HFF-Myc (cell line): Measurements from ENCODE around the gene CNOT6L.

Experiments
- DNase-seq: peaks from one replicate; pipeline ENCODE4 v3.0.0-alpha.2; 2011; ENCODE audit warnings: low read depth; ENCODE audit errors: extremely low read depth
- H3K4me3 ChIP-seq: replicated peaks from 2 replicates; pipeline ENCODE4 v1.5.1; 2011; ENCODE audit warnings: low read depth, mild to moderate bottlenecking, control low read depth, low read length
- CTCF ChIP-seq: IDR thresholded peaks from 2 replicates; pipeline ENCODE4 v1.5.1; 2012; ENCODE audit warnings: mild to moderate bottlenecking, low read depth, low read length, control low read depth; ENCODE audit errors: missing control alignments

The CNOT6L gene

GRCh38 chr4:77681792-77682191, 137.4 kb downstream of the CNOT6L start:
- DNase-seq: no peak

GRCh38 chr4:77676842-77677241, 142.3 kb downstream of the CNOT6L start:
- no peak for TF ChIP-seq CTCF
- DNase-seq: no peak
- H3K4me3 ChIP-seq: no peak overlapping the region

More at GRCh38 chr4:77681792-77682191, 137.4 kb downstream of the CNOT6L start:
- no peak overlapping the region for H3K4me3 ChIP-seq
- TF ChIP-seq CTCF: no peak

- no peak for TF ChIP-seq CTCF
- H3K4me3 ChIP-seq: no peak overlapping the region
- no peak for DNase-seq
Observed at GRCh38 chr4:77671051-77671450, 148.1 kb downstream of the CNOT6L start.

GRCh38 chr4:77669946-77670590, 149.1 kb downstream of the CNOT6L start:
- DNase-seq: no peak
- no peak for TF ChIP-seq CTCF
- no peak overlapping the region for H3K4me3 ChIP-seq

- DNase-seq: no peak
- no peak overlapping the region for H3K4me3 ChIP-seq
- TF ChIP-seq CTCF: no peak
Observed at GRCh38 chr4:77665381-77666069, 153.6 kb downstream of the CNOT6L start.
